Adrenal gland (tissue), 12 donors: ENCODE measurements around the gene BTBD6. TPM values are rescaled to one million over a fixed set of nuclear protein-coding genes. Genes with fewer than 3 reads are reported as not detected.

Experiments
- DNase-seq, 7 donors: peaks; one replicate each; pipeline ENCODE4 v3.0.0-alpha.2; 2019 to 2020
- H3K27ac ChIP-seq, 5 donors: fragments of 200-600 bp; sonication (generic) in 4 of 5; 1 replicate in 3 of 5; 2 replicates in 2 of 5; pipeline versions ENCODE4 v1.5.1 to v1.8.0; 2016 to 2020; ENCODE audit warnings: mild to moderate bottlenecking in 1 of 5
- H3K27me3 ChIP-seq: fragments of 200-600 bp; 2 replicates; pipeline ENCODE4 v1.8.0; 2021
- H3K36me3 ChIP-seq, 2 donors: fragments of 200-600 bp; replicated peaks in 1 of 2; 1 replicate in 1 of 2; 2 replicates in 1 of 2; pipeline versions ENCODE4 v1.5.1 to v1.8.0; 2018 to 2022
- H3K4me1 ChIP-seq, 2 donors: fragments of 200-600 bp; replicated peaks in 1 of 2; 1 replicate in 1 of 2; 2 replicates in 1 of 2; pipeline versions ENCODE4 v1.5.1 to v1.8.0; 2018 to 2021
- H3K4me3 ChIP-seq, 4 donors: fragments of 200-600 bp; sonication (generic) in 3 of 4; one replicate each; pipeline ENCODE4 v1.5.1; 2016 to 2018
- H3K9me3 ChIP-seq, 3 donors: fragments of 200-600 bp; sonication (generic) in 1 of 3; replicated peaks in 1 of 3; 1 replicate in 2 of 3; 2 replicates in 1 of 3; pipeline versions ENCODE4 v1.5.1 to v1.8.0; 2016 to 2021
- CTCF ChIP-seq, 6 experiments: fragments of 450-650 bp in 4 of 6; fragments of 200-600 bp in 2 of 6; sonication (generic) in 1 of 6; IDR thresholded peaks; 1 replicate in 5 of 6; 2 replicates in 1 of 6; pipeline versions ENCODE4 v1.5.1 to v1.8.0; 2016 to 2021; ENCODE audit warnings: antibody characterized with exemption in 6 of 6, mild to moderate bottlenecking in 2 of 6, moderate library complexity in 1 of 6
- POLR2A ChIP-seq, 2 donors: fragments of 450-650 bp; IDR thresholded peaks; one replicate each; pipeline ENCODE4 v1.6.1; 2017; ENCODE audit warnings: antibody characterized with exemption in 2 of 2, mild to moderate bottlenecking in 2 of 2, moderate library complexity in 1 of 2
- WGBS, 4 donors: extraction: QIAGEN DNeasy Blood & Tissue Kit in 2 of 4; methylation state at CpG; one replicate each; pipeline versions ENCODE4 v1.1.5 to v1.1.7; 2013 to 2017; 5-methylcytosine and 5-hydroxymethylcytosine counted together
- intact Hi-C, 2 donors: fragments of 100-400 bp; cut with DNase I; formaldehyde crosslinking; loops; one replicate each; pipeline versions ENCODE4 v1.14.1 to v1.15.0; 2022 to 2023
- polyA plus RNA-seq, 3 donors: library from polyadenylated mRNA; stranded (reverse); fragments of 200-250 nt in 2 of 3; fragments of 350-450 nt in 1 of 3; fragmentation: Illumina TruSeq in 1 of 3; extraction: RNeasy Lipid Tissue Mini Kit (QIAGEN cat#74804) in 1 of 3; gene quantifications; one replicate each; pipeline ENCODE4 v1.2.3, GENCODE V29; 2013 to 2014
- total RNA-seq, 9 donors: library from RNA; depleted of rRNA in 4 of 9; stranded (reverse); fragments of >200 nt in 4 of 9; fragments of 120-200 nt in 1 of 9; fragmentation: NEBNext Ultra II Directional in 1 of 9; extraction: Animal tissue kit (Norgen Biotek cat#: 25700) in 1 of 9; gene quantifications; one replicate each; pipeline versions ENCODE4 v1.1.0 to v1.2.4, GENCODE V29; 2013 to 2023
- donor health status: healthy with polysubstance abuse.
- donor health status: Bipolar disorder and iron deficiency.
- donor health status: DM: yes; HTN: yes; CAD: no.
- donor health status: DM: no; HTN: no; CAD: no.
- donor health status: DM: no; HTN: no; CAD: no.
- donor health status: DM: yes; HTN: yes; CAD: no.

BTBD6 gene
- total and polyA plus RNA-seq, 12 donors = 14.3 to 78.5 (median 33.6) TPM

- H3K36me3 ChIP-seq = no peaks in the 10 kb centered on the region
- H3K9me3 ChIP-seq = no peaks in the 10 kb centered on the region
- intact Hi-C loops = loop anchor here (5.0 kb wide), 2 partner anchors 82 to 147 kb away; no protein-coding TSS in a partner anchor
- no peak for DNase-seq
- no peak overlapping the region for H3K27ac ChIP-seq
- no peak overlapping the region for H3K4me3 ChIP-seq
- H3K27me3 ChIP-seq = peaks cover 35% of the 10 kb centered on the region
- no peak for TF ChIP-seq POLR2A (IDR thresholded peaks at IDR 0.05)
- no peak for TF ChIP-seq CTCF (IDR thresholded peaks at IDR 0.05)
- peaks cover 13 to 27% of the 10 kb centered on the region in 2 donors for H3K4me1 ChIP-seq
- 60 to 72% (median 67%) methylated on average over 1 to 10 of the region's 10 CpGs for WGBS, 4 donors
Observed at GRCh38 chr14:105200074-105200473, 48.3 kb upstream of the BTBD6 start.

- Histone ChIP-seq H3K27ac (no peak overlapping the region), H3K4me3 (no peak overlapping the region), H3K4me1 (peaks cover 19 to 33% of the 10 kb centered on the region in 2 donors), H3K27me3 (peaks cover 29% of the 10 kb centered on the region), H3K9me3 (no peaks in the 10 kb centered on the region), H3K36me3 (no peaks in the 10 kb centered on the region)
- DNase-seq = no peak
- 61 to 78% (median 74%) methylated on average over 11 to 16 of the region's 16 CpGs for WGBS, 4 donors
- intact Hi-C loops = loop anchor here (5.0 kb wide), 2 partner anchors 82 to 147 kb away; no protein-coding TSS in a partner anchor
- TF ChIP-seq CTCF (IDR thresholded peaks at IDR 0.05) = no peak
- no peak for TF ChIP-seq POLR2A (IDR thresholded peaks at IDR 0.05)
Observed at GRCh38 chr14:105200641-105201040, 47.7 kb upstream of the BTBD6 start.

- intact Hi-C loops = loop anchor here (5.0 kb wide), 2 partner anchors 81 to 146 kb away; no protein-coding TSS in a partner anchor
- no peak overlapping the region for H3K4me3 ChIP-seq
- TF ChIP-seq POLR2A (IDR thresholded peaks at IDR 0.05) (no peak), CTCF (IDR thresholded peaks at IDR 0.05) (peak in 1 of 6 experiments; percentile 6)
- no peaks in the 10 kb centered on the region for H3K36me3 ChIP-seq
- peaks cover 22% of the 10 kb centered on the region for H3K27me3 ChIP-seq
- no peaks in the 10 kb centered on the region for H3K9me3 ChIP-seq
- peaks cover 19 to 31% of the 10 kb centered on the region in 2 donors for H3K4me1 ChIP-seq
- no peak for DNase-seq
- WGBS, 4 donors = 42 to 58% (median 49%) methylated on average over 13 to 28 of the region's 28 CpGs
- H3K27ac ChIP-seq = no peak overlapping the region
Observed at GRCh38 chr14:105201156-105201924, 47.0 kb upstream of the BTBD6 start.

- Histone ChIP-seq H3K27me3 (peaks cover 18% of the 10 kb centered on the region), H3K9me3 (no peaks in the 10 kb centered on the region), H3K27ac (no peak overlapping the region), H3K4me3 (no peak overlapping the region), H3K4me1 (peaks cover 14 to 28% of the 10 kb centered on the region in 2 donors), H3K36me3 (no peaks in the 10 kb centered on the region)
- 22 to 41% (median 32%) methylated on average over 5 to 20 of the region's 20 CpGs for WGBS, 4 donors
- TF ChIP-seq POLR2A (IDR thresholded peaks at IDR 0.05) (no peak), CTCF (IDR thresholded peaks at IDR 0.05) (no peak)
- intact Hi-C loops = loop anchor here (5.0 kb wide), 2 partner anchors 80 to 145 kb away; no protein-coding TSS in a partner anchor
- no peak for DNase-seq
Observed at GRCh38 chr14:105201925-105202513, 46.3 kb upstream of the BTBD6 start.
